Lung (tissue), 12 donors: ENCODE results near the gene PEX5L. TPM values are rescaled to one million over a fixed set of nuclear protein-coding genes. Genes with fewer than 3 reads are reported as not detected.

ENCODE experiments used
- ATAC-seq: fragments of 200-7000 bp; cut with Tn5 transposase; one replicate; pipeline ENCODE4 v1.9.1; 2020; ENCODE audit warnings: moderate number of reproducible peaks; ENCODE audit not compliant: insufficient read depth, low FRiP score
- DNase-seq, 3 donors: peaks; one replicate each; pipeline ENCODE4 v3.0.0-alpha.2; 2013 to 2017
- H3K27ac ChIP-seq, 2 donors: one replicate each; pipeline ENCODE4 v1.5.1; 2013; ENCODE audit warnings: mild to moderate bottlenecking in 2 of 2, moderate library complexity in 2 of 2, control low read depth in 1 of 2, inconsistent platforms in 1 of 2, low read depth in 1 of 2, low read length in 1 of 2
- H3K27me3 ChIP-seq, 3 donors: one replicate each; pipeline ENCODE4 v1.5.1; 2013; ENCODE audit warnings: low read length in 2 of 3; ENCODE audit not compliant: control insufficient read depth in 3 of 3, insufficient read depth in 3 of 3
- H3K36me3 ChIP-seq, 4 donors: one replicate each; pipeline ENCODE4 v1.5.1; 2013; ENCODE audit warnings: low read length in 4 of 4, mild to moderate bottlenecking in 1 of 4, moderate library complexity in 1 of 4; ENCODE audit not compliant: control insufficient read depth in 4 of 4, insufficient read depth in 4 of 4
- H3K4me1 ChIP-seq, 5 donors: one replicate each; pipeline ENCODE4 v1.5.1; 2013; ENCODE audit warnings: low read length in 5 of 5, mild to moderate bottlenecking in 2 of 5, moderate library complexity in 1 of 5; ENCODE audit not compliant: control insufficient read depth in 5 of 5, insufficient read depth in 5 of 5
- H3K4me3 ChIP-seq: one replicate; pipeline ENCODE4 v1.5.1; 2013; ENCODE audit warnings: mild to moderate bottlenecking, control low read depth, moderate library complexity
- H3K9ac ChIP-seq, 2 donors: one replicate each; pipeline ENCODE4 v1.5.1; 2013; ENCODE audit warnings: low read length in 2 of 2, control low read depth in 1 of 2; ENCODE audit not compliant: insufficient read depth in 1 of 2
- H3K9me3 ChIP-seq, 4 donors: one replicate each; pipeline ENCODE4 v1.5.1; 2013; ENCODE audit warnings: low read length in 3 of 4, mild to moderate bottlenecking in 1 of 4, moderate library complexity in 1 of 4; ENCODE audit not compliant: control insufficient read depth in 4 of 4, insufficient read depth in 3 of 4
- WGBS, 2 donors: extraction: QIAGEN DNeasy Blood & Tissue Kit; methylation state at CpG; one replicate each; pipeline ENCODE4 v1.1.7; 2013; 5-methylcytosine and 5-hydroxymethylcytosine counted together
- polyA plus RNA-seq, 2 donors: library from polyadenylated mRNA; stranded (reverse); fragments of 200-250 nt; gene quantifications; one replicate each; pipeline ENCODE4 v1.2.1, GENCODE V29; 2013
- total RNA-seq, 2 donors: library from RNA; depleted of rRNA in 1 of 2; stranded (reverse); fragments of >200 nt in 1 of 2; gene quantifications; one replicate each; pipeline ENCODE4 v1.2.1, GENCODE V29; 2014 to 2021
- TF ChIP-seq, protein P1 (sequence below): IDR thresholded peaks from 2 replicates; pipeline ENCODE4 v1.5.1; 2012; ENCODE audit warnings: mild to moderate bottlenecking; ENCODE audit errors: control extremely low read depth, extremely low read depth
- donor health status: control.
- donor health status: control.
- donor health status: Bipolar disorder and iron deficiency.
- donor health status: healthy.
- donor health status: DM: yes; HTN: yes; CAD: no.

Gene PEX5L
- total and polyA plus RNA-seq, 4 donors, result 0.02 to 0.80 (median 0.09) TPM

DNA sequence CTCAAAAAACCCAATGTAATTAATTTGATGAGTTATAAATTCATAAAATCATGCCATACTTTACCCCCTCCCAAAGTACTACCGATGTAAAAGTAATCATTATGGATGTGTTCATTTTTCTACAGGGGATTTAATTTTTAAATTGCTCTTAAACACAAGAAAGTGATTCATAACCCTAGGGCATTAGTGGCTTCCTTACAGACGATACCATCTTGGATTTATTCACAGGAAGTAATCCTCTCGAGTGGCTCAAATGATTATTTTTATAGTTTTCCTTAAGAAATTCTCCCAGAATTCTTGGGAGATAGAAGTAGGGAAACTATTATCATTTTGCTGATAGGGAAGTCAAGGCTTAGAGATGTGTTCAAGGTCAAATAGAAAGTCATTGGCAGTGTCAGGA is 80.9 kb downstream of the PEX5L start:
- Histone ChIP-seq H3K9ac (no peak overlapping the region), H3K27ac (no peak overlapping the region), H3K4me3 (no peak overlapping the region), H3K27me3 (no peaks in the 10 kb centered on the region), H3K36me3 (no peaks in the 10 kb centered on the region), H3K9me3 (no peaks in the 10 kb centered on the region), H3K4me1 (no peaks in the 10 kb centered on the region)
- 46 to 53% methylated on average over 3 of the region's 3 CpGs for WGBS, 2 donors
- TF ChIP-seq, protein P1, sequence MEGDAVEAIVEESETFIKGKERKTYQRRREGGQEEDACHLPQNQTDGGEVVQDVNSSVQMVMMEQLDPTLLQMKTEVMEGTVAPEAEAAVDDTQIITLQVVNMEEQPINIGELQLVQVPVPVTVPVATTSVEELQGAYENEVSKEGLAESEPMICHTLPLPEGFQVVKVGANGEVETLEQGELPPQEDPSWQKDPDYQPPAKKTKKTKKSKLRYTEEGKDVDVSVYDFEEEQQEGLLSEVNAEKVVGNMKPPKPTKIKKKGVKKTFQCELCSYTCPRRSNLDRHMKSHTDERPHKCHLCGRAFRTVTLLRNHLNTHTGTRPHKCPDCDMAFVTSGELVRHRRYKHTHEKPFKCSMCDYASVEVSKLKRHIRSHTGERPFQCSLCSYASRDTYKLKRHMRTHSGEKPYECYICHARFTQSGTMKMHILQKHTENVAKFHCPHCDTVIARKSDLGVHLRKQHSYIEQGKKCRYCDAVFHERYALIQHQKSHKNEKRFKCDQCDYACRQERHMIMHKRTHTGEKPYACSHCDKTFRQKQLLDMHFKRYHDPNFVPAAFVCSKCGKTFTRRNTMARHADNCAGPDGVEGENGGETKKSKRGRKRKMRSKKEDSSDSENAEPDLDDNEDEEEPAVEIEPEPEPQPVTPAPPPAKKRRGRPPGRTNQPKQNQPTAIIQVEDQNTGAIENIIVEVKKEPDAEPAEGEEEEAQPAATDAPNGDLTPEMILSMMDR, result no peak
- DNase-seq (no peak), ATAC-seq (no peak)

DNA sequence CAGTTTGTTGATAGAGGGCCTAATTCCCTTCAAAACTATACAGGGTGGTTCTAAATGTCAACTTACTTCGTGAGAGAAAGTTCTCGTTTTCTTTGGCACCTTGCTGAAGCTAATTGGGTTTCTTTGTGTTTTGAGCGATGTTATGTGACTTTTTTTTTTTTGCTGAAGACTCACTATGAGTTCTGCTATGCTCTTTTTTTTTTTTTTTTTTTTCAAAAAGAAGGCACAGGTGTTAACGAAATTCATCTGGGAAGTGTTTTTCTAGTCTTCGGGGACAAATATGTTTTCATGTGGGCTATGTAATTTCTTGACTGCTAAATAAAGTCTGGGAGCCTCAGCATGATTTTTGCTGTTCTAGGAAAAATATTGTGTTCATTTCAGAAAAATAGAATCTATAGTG is 81.5 kb downstream of the PEX5L start:
- Histone ChIP-seq H3K4me3 (no peak overlapping the region), H3K9me3 (no peaks in the 10 kb centered on the region), H3K27ac (no peak overlapping the region), H3K4me1 (no peaks in the 10 kb centered on the region), H3K36me3 (no peaks in the 10 kb centered on the region), H3K27me3 (no peaks in the 10 kb centered on the region), H3K9ac (no peak overlapping the region)
- ATAC-seq (no peak), DNase-seq (no peak)
- TF ChIP-seq, protein P1, result no peak
- WGBS, 2 donors, result 88 to 89% methylated on average over 5 of the region's 5 CpGs

DNA sequence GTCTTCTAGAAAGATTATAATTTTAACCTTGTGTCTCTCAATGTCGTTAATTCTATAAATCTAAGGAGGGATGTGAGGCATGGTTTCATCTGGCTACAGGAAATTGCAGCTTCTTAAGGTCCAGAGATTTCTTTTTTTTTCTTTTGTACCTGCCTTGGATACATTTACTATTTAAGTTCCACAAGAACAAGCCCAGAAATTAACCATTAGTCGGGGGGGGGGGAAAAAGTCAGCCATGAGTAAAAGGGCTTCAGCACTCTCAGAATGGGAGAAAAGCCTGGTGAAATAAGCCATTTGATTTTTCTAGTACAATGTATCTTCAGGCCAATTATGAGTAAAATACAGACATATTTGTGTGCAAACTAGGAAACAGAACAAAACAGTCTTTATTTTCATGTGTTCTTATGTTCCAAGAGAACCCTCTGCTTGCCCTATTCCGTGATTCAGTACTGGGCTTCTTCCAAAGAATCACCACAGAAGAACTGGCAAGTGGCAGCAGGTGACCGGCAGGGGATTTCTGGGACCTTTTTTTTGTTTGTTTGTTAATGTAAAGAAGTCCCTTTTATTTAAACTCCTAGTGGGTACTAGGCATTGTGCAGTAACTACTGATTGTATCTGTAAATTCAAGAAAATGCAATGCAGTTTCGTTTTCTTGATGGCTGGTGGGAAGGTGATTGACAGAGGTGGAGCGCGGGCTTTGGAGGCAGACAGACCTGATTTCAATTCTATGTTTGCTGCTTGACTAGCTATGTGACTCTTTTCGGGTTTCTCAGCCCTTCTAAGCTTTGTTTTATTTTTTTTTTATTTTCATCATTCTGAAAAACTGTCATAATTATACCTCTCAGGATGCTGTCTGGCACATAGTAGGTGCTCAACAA is 82.5 kb downstream of the PEX5L start:
- no peaks in the 10 kb centered on the region for H3K9me3 ChIP-seq
- no peaks in the 10 kb centered on the region for H3K27me3 ChIP-seq
- no peak overlapping the region for H3K9ac ChIP-seq
- H3K36me3 ChIP-seq, result no peaks in the 10 kb centered on the region
- ATAC-seq (no peak), DNase-seq (no peak)
- TF ChIP-seq, protein P1, result no peak
- H3K4me1 ChIP-seq, result no peaks in the 10 kb centered on the region
- H3K27ac ChIP-seq, result no peak overlapping the region
- H3K4me3 ChIP-seq, result no peak overlapping the region
- WGBS, 2 donors, result 70 to 71% methylated on average over 8 of the region's 8 CpGs

DNA sequence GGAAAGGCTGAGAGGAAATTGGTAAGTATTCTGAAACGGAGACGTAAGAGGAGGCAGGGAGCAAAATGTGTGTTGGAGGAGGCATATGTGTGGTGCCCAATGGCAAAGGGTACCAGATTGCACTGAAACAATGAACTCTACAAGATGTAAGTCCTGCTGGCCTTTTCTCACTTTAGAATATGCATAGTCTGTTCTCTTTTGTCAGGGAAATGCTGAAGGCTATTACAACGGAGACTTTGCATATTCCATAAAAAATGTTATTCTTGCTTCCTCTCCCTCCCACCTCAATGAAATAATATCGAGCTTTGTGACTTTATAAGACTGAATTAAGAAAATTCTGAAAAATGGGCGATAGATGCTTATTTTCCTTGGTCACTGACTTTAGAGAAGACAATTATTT is 85.9 kb downstream of the PEX5L start:
- H3K27me3 ChIP-seq, result no peaks in the 10 kb centered on the region
- H3K4me3 ChIP-seq, result no peak overlapping the region
- no peaks in the 10 kb centered on the region for H3K4me1 ChIP-seq
- DNase-seq (no peak), ATAC-seq (no peak)
- H3K36me3 ChIP-seq, result no peaks in the 10 kb centered on the region
- no peaks in the 10 kb centered on the region for H3K9me3 ChIP-seq
- TF ChIP-seq, protein P1, result no peak
- H3K9ac ChIP-seq, result no peak overlapping the region
- no peak overlapping the region for H3K27ac ChIP-seq
- 70 to 76% methylated on average over 5 of the region's 5 CpGs for WGBS, 2 donors
